GM19035 (cell line): ENCODE measurements around the gene RNF225.
"Not testable (repeated sequence)": the region's sequence is repeated elsewhere in the genome, so short reads cannot be mapped to it uniquely, and the experiment has no call there.

Experiments
- ATAC-seq: cut with Tn5 transposase; IDR thresholded peaks from one replicate; pipeline ENCODE4 v1.9.1; 2021; ENCODE audit not compliant: unreplicated experiment

The RNF225 gene

GRCh38 chr19:58395220-58395978, at the start of gene RNF225:
TSS of gene RNF225 (plus strand) at chr19:58395656. CDS start at chr19:58396090, 434 bp downstream.
- no peak for ATAC-seq

GRCh38 chr19:58346961-58347929, 48.2 kb upstream of the RNF225 start:
- ATAC-seq: peak; percentile 93

- ATAC-seq: not testable (repeated sequence)
Observed at GRCh38 chr19:58348080-58348479, 47.4 kb upstream of the RNF225 start.

- ATAC-seq: no peak
Observed at GRCh38 chr19:58349590-58349989, 45.9 kb upstream of the RNF225 start.

GRCh38 chr19:58350001-58350861, 45.2 kb upstream of the RNF225 start:
- no peak for ATAC-seq

- no peak for ATAC-seq
Observed at GRCh38 chr19:58350871-58351557, 44.4 kb upstream of the RNF225 start.

GRCh38 chr19:58351558-58351878, 43.9 kb upstream of the RNF225 start:
- ATAC-seq: no peak

- no peak for ATAC-seq
Observed at GRCh38 chr19:58351990-58352755, 43.3 kb upstream of the RNF225 start.

- ATAC-seq: no peak
Observed at GRCh38 chr19:58352760-58353671, 42.4 kb upstream of the RNF225 start, which contains the start of gene A1BG. TSS of gene A1BG (minus strand) at chr19:58353492. CDS start at chr19:58353437, 55 bp downstream.

GRCh38 chr19:58353717-58354477, 41.6 kb upstream of the RNF225 start:
- ATAC-seq: no peak

GRCh38 chr19:58354478-58355030, 40.9 kb upstream of the RNF225 start:
- no peak for ATAC-seq

GRCh38 chr19:58355215-58355796, 40.1 kb upstream of the RNF225 start:
- no peak for ATAC-seq

GRCh38 chr19:58355908-58356765, 39.3 kb upstream of the RNF225 start:
- ATAC-seq: no peak

- no peak for ATAC-seq
Observed at GRCh38 chr19:58356766-58357480, 38.5 kb upstream of the RNF225 start.

- ATAC-seq: no peak
Observed at GRCh38 chr19:58357481-58358145, 37.8 kb upstream of the RNF225 start.
